Testis (tissue), 2 donors: Measurements from ENCODE around the gene LRRC3.

Source experiments
- CTCF ChIP-seq, 3 experiments: fragments of 450-650 bp in 2 of 3; fragments of 200-600 bp in 1 of 3; sonication (generic) in 1 of 3; IDR thresholded peaks; one replicate each; pipeline ENCODE4 v1.5.1; 2016 to 2019; ENCODE audit warnings: antibody characterized with exemption in 3 of 3, mild to moderate bottlenecking in 2 of 3, moderate library complexity in 1 of 3
- POLR2A ChIP-seq: fragments of 450-650 bp; IDR thresholded peaks from one replicate; pipeline ENCODE4 v1.6.1; 2017; ENCODE audit warnings: antibody characterized with exemption, mild to moderate bottlenecking, moderate library complexity

- TF ChIP-seq CTCF (IDR thresholded peaks at IDR 0.05) (no peak), POLR2A (no peak)
These were observed 39.1 kb upstream of the LRRC3 start for GRCh38 chr21:44416193-44416592.
